LNCaP clone FGC (cell line): ENCODE results near the gene CASQ2.
A peak's percentile ranks its signal among the peaks of the same experiment; 100 is the strongest.

Experiments used
- DNase-seq: peaks from one replicate; pipeline ENCODE4 v3.0.0-alpha.2; 2011; ENCODE audit warnings: low read depth
- H3K4me3 ChIP-seq: 2 replicates; pipeline ENCODE4 v1.5.1; 2011; ENCODE audit warnings: mild to moderate bottlenecking, low read depth, low read length, control low read depth
- CTCF ChIP-seq: IDR thresholded peaks from 2 replicates; pipeline ENCODE4 v1.5.1; 2012; ENCODE audit warnings: mild to moderate bottlenecking; ENCODE audit not compliant: control insufficient read depth, insufficient read depth; ENCODE audit errors: extremely low read depth

Gene CASQ2

GRCh38 chr1:115809847-115810246, 41.3 kb upstream of the CASQ2 start:
- no peak for DNase-seq
- no peak for TF ChIP-seq CTCF
- no peak overlapping the region for H3K4me3 ChIP-seq

- no peak for DNase-seq
- no peak overlapping the region for H3K4me3 ChIP-seq
- TF ChIP-seq CTCF = no peak
These were observed 40.6 kb upstream of the CASQ2 start for GRCh38 chr1:115809076-115809475.

- peak; percentile 76 for TF ChIP-seq CTCF
- DNase-seq = peak; percentile 69
- H3K4me3 ChIP-seq = no peak overlapping the region
These were observed 39.2 kb upstream of the CASQ2 start for GRCh38 chr1:115807723-115808122.

- DNase-seq = no peak
- no peak overlapping the region for H3K4me3 ChIP-seq
- no peak for TF ChIP-seq CTCF
These were observed 37.1 kb upstream of the CASQ2 start for GRCh38 chr1:115805597-115805996.

GRCh38 chr1:115802416-115802815, 33.9 kb upstream of the CASQ2 start:
- H3K4me3 ChIP-seq = no peak overlapping the region
- no peak for TF ChIP-seq CTCF

GRCh38 chr1:115797486-115797885, 29.0 kb upstream of the CASQ2 start:
- TF ChIP-seq CTCF = no peak
- no peak overlapping the region for H3K4me3 ChIP-seq
- DNase-seq = no peak

More at GRCh38 chr1:115802416-115802815, 33.9 kb upstream of the CASQ2 start:
- DNase-seq = no peak

GRCh38 chr1:115796897-115797296, 28.4 kb upstream of the CASQ2 start:
- DNase-seq = no peak
- no peak for TF ChIP-seq CTCF
- no peak overlapping the region for H3K4me3 ChIP-seq
